Raji (cell line): ENCODE data around the gene ANKRD11.

Experiments used
- POLR2A ChIP-seq: IDR thresholded peaks from 2 replicates; pipeline ENCODE4 v1.6.1; 2011; ENCODE audit warnings: low read depth, low read length, control low read depth; ENCODE audit not compliant: insufficient read depth

ANKRD11 gene

DNA sequence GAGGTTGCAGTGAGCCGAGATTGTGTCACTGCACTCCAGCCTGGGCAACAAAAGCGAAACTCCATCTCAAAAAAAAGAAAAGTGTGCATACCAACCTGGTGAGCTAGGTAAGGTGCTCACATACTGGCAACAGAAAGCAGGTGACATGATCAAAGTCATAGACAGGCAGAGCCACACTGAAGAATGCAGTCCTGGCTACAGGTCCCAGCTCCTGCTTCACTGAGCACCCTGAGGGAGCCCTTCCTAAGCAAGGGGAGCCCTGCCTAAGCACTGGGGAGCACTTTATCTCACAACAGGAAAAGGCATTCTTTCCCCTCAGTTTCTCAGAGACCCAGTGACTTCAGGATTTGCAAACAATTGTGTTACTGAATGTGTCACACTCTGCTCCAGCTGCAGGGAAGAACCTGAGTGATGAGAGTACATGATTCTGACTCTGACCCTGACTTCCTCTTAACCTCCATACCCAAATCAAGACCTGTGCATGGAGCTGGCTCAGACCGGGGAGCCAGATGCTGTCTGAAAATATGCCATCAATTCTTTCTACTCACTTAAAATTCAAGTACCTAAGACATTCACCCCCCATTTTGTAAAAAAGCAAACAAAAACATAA, 40.5 kb downstream of the ANKRD11 start:
- TF ChIP-seq POLR2A = no peak

DNA sequence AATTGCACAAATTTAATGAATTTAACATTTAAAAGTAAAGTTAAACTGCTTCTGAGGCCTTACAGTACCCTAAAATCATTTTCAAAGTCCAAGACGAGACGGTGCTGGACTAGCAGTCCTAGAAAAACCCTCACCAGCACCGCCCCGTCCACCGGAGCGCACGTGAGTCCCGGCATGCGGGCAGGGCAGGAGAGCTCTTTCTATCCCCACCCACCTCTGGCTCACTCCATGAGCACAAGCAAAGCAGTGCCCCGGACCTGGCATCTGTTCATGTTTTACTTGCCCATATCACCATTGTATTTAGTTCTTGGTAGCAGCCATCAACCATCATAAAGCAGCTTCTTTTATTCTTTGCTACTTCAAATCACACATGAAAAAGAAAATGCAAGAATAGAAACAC, 41.7 kb downstream of the ANKRD11 start:
- TF ChIP-seq POLR2A = no peak

DNA sequence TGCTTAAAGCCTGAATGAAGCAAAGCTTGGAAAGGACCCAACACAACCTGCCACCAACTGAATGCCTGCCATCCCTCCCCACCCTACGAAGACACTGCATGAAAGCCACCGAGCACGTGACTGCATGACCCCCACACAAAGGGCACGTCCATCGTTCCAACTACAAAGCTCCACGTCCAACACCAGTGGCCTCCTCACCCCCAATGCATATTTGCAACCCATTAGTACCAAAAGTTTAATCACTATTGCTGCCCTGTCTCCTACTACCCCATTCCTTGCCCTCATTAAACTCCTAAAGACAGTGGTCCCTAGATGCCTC, 43.4 kb downstream of the ANKRD11 start:
- TF ChIP-seq POLR2A = no peak

DNA sequence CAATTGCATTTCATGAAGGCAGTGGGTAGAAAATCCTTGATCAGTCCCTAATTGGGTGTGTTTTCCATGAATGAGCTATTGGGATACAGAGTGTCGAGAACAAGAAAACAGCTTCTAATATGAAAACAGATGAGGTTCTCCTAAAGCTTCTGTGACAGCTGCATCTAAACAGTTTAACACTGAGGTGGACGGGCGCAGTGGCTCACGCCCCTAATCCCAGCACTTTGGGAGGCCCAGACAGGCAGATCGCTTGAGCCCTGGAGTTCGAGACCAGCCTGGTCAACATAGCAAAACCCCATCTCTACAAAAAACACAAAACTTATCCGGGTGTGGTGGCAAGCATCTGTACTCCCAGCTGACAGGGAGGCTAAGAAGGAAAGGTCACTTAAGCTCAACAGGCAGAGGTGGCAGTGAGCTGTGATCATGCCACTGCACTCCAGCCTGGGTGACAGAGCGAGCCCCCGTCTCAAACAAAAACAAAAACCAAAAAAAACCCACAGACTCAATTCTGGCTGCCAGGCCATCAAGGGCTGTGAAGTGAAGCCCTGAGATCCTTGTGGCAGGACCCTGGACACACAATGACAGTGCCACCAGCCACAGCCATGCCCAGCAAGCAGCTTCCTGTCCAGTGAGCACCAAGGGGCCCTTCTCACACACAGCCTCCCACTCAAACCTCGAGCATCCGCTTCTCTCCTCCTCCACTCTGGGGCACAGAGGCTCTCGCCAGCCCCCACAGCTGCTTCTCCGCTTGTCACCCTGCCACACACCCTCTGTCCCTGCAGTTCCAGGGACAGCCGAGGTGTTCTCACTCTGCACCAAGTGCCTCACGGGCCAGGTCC, 44.0 kb downstream of the ANKRD11 start:
- no peak for TF ChIP-seq POLR2A

DNA sequence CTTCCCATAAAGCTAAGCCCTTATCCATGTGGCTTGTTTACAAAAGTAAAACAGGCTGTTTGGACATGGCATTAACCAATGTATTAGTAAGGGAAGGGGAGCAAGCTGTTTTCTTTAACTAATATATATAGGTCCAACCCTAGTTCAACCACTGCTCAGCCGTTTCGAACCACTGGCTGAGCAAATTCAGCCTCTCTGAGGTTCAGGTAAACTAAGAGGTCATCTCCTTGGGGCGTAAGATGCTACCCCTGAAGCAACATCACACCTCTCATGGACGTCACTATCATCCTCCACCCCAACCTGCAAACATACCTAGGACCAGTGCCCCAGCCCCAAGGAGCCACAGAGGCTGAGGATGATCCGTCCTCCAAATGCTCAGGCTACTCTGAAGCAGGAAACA, 45.2 kb downstream of the ANKRD11 start:
- TF ChIP-seq POLR2A = no peak

DNA sequence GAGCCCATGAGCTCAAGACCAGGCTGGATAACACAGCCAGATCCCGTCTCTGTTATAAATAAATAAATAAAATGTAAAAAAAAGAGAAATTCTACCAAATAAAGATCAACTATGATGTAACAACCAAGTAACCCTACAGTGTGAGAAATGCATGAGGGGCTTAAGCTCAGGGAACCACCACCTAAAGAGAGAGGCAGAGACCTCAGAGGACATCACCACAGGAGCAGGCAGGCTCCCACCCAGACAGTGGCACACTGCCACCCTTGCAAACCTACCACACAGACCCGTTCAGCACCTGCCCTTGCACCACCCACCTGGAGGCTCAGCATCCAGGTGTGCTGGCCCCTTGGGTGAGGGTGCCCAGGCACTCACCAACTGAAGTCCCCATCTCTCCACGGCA, 45.6 kb downstream of the ANKRD11 start:
- TF ChIP-seq POLR2A = no peak

DNA sequence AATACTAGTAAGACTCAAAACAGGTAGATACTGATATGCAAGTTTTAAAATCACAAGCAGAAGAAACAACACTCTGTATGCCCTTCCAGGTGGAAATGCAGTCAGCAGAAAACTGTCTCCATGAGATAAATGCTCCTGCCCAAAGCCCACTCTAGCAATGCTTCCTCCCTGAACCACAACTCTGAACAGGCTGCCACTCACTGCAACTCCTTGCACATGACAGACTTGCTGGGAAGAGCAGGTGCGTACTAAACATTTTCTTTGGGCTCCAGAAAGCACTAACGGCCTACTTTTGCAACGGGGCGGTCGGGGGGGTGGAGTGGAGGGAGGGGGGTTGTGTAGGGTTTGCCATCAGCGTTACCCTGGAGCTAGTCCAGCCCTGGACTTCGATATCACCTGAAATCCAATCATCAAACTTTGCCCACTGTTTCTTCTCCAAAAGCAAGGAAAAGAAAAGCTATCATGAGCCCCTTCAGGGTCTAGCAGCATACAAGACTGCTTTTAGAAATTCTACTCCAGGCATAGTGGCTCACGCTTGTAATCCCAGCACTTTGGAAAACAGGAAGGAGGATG, 46.1 kb downstream of the ANKRD11 start:
- no peak for TF ChIP-seq POLR2A

DNA sequence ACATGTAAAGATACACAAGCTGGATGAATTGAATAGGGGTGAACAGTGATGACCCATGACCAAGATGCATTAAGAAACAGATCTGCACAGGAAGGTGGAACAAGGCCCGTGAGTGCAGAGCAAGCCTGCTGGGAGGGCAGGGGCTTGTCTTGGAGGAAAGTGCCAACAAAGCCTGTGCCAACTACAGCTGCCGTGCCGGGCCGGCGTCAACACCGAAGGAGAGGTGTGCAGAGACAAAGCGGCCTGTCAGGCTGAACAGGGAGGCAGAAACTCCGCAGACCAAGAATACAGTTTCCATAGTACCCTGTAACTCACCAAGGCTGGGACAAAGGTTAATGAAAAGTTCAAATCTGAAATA, 46.7 kb downstream of the ANKRD11 start:
- no peak for TF ChIP-seq POLR2A

DNA sequence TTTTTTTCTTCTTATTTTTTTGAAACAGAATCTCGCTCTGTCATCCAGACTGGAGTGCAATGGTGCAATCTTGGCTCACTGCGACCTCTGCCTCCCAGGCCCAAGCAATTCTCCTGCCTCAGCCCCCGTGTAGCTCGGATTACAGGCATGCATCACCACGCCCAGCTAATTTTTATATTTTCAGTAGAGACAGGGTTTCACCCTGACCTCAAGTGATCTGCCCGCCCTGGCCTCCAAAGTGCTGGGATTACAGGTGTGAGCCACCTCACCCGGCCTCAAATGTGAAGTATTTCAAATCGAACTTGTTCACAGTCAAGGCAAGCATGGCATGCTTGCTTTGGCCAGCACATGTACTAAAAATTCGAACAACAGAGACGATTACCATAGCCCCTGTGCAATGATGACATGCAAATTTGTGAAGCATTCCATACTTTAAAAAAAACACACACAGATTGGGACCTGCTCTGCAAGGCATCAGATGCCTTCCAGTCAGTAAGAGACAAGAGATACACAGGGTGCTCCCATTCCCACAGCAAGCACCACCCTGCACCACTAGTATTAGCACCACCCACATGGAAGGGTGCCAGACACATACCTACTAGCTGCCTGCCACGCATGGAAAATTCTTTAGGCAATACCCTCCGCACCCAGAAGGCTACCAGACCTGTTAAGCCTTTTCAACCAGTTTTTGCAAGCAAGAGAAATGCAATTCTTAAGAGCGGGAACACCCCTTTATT, 47.2 kb downstream of the ANKRD11 start:
- TF ChIP-seq POLR2A = no peak

DNA sequence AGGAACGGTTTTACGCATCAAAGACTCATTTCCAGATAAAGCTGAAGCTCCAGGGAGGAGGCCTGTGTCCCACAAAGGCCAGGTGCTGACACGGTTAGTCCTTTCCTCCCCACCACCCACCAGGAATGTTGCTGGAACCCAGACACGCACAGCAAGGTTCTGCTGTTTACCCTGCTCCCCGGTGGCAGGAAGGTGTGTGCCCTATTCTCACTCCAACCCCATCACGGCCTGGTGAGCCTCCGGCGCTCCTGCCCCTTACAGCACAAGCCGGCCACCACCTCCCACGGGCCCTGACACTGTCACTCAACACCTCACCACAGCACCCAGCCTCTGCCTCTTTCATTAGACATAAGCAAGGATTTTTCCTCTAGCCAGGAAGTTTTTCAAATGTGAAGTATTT, 47.8 kb downstream of the ANKRD11 start:
- no peak for TF ChIP-seq POLR2A

DNA sequence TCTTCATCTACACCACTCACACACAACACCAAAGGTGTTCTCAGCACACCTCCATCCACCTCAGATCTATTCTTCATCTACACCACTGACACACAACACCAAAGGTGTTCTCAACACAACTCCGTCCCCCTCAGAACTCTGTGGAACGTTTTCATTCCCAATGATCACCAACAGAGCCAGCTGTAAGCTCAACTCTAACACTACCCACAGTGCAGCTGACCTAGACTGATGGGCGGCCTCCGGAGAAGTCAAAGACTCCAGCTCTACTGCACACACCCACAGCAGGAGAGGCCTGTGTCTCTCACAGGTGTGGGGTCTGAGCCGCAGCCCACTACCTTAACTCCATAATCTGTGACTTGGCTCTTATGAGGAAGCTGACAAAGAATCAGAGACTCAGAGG, 50.7 kb downstream of the ANKRD11 start:
- TF ChIP-seq POLR2A = no peak

DNA sequence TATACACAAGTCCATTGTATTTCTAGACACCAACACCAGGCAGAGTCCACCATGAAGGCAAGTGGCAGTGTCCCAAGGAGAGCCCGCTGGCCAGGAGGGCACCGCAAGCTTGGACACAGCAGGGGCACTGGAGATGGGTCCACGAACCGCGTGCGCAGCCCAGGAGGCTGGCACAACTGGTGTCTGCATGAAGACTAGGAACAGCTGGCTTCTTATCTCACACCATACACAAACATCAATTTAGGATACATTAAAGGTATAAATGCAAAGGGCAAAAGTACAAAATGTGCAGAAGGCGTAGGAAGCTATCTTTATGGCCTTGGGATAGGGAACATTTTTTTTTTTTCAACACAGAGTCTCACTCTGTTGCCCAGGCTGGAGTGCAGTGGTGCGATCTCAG, 52.4 kb downstream of the ANKRD11 start:
- no peak for TF ChIP-seq POLR2A

DNA sequence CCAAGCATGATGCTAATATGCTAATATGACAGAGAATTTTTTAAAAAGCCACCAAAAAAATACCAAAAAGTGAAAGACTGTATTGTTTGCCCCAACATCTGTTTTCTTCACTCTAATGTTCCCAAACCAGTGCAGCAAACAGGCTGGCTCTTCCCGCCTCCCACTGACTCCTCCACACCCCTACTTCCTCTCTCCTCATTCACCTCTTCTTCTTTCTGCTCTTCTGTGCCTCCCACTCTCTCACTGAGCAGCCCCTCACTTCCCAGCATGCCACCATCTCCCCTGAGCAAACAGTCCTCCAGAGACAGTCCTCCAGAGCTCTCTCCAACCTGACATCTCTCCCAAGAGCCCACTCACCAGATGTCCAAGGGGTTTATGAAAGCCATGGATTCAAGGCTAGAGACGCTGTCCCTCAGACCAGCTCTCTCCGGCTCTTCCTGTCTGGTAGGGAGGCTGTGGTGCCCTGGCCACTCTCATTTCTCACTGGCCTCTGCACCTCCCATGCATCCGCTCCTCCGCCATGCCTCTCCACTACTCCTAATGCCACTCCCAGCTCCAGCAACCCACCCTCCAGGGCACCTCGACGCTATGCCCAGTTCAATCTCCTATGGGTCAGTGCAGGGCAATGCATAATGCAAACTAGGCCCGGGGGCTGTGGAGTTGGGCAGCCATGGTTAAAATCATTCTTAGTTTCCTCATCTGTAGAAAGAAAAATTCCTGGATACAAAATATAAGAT, 52.9 kb downstream of the ANKRD11 start:
- no peak for TF ChIP-seq POLR2A

DNA sequence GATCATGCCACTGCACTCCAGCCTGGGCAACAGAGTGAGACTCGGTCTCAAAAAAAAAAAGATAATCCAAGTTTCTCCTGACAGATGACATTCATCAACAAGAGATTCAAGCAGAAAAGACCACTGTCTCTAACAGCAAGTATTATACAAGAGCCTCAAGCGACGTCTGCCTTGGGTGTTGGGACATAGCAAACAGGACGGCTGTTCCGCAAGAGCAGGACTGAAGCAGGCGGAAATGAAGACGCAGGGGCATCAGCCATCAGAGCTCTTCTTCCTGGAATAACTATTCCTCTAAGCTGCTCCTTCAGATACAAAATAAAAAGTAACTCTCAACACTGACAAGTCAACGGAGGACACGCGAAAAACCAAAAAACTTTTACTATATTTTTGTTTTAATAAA, 54.0 kb downstream of the ANKRD11 start:
- TF ChIP-seq POLR2A = no peak

DNA sequence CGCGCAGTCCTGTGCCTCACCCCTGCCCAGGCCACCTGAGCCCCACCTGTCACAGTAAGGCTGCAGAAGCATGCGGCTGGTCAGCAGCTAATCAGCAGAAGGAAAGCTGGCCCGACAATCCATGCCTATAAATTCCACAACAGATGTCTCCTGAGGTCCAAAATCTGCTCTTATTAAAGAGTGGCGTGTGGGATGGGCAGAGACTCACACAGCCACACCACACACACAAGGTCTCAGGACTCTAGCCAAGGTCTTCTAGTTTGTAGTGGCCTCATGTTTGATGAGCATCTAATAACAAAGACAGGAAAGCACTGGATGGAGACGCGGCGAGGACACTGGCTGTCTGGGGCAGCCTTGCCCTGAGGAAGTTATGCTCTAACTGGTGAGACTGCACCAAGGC, 55.9 kb downstream of the ANKRD11 start:
- TF ChIP-seq POLR2A = no peak
